Activated CD8-positive, alpha-beta T cell treated with anti-CD3 and anti-CD28 coated beads for 36 hours (primary cell): ENCODE data around the gene TBPL2. TPM values are rescaled to one million over a fixed set of nuclear protein-coding genes. Genes with fewer than 3 reads are reported as not detected.

Experiments used
- ATAC-seq: fragments of 200-7000 bp; cut with Tn5 transposase; one replicate; pipeline ENCODE4 v1.10.0; 2021; ENCODE audit warnings: mild to moderate bottlenecking, moderate library complexity
- CTCF ChIA-PET: fragments of 350-600 bp; sonication (Branson Sonifier 250); formaldehyde crosslinking; loops from one replicate; lab custom pipeline; 2021; ENCODE audit warnings: antibody characterized with exemption; lab: Charles Lee
- POLR2A ChIA-PET: fragments of 350-600 bp; sonication (Branson Sonifier 250); formaldehyde crosslinking; loops from one replicate; lab custom pipeline; 2021; ENCODE audit warnings: antibody characterized with exemption; lab: Charles Lee
- DNase-seq: peaks from one replicate; pipeline ENCODE4 v3.0.0-alpha.2; 2020
- H3K27ac Mint-ChIP-seq: one replicate; pipeline ENCODE4 v1.8.0; 2021; ENCODE audit warnings: mild to moderate bottlenecking, mixed read lengths
- H3K27me3 Mint-ChIP-seq: one replicate; pipeline ENCODE4 v1.8.0; 2021; ENCODE audit warnings: mixed read lengths
- H3K36me3 Mint-ChIP-seq: one replicate; pipeline ENCODE4 v1.8.0; 2021; ENCODE audit warnings: low read depth, mixed read lengths
- H3K4me1 Mint-ChIP-seq: one replicate; pipeline ENCODE4 v1.8.0; 2021; ENCODE audit warnings: low read depth, mixed read lengths
- H3K4me3 Mint-ChIP-seq: one replicate; pipeline ENCODE4 v1.8.0; 2021; ENCODE audit warnings: mild to moderate bottlenecking, moderate library complexity, mixed read lengths
- H3K9me3 Mint-ChIP-seq: one replicate; pipeline ENCODE4 v1.8.0; 2021; ENCODE audit warnings: mixed read lengths
- CTCF ChIP-seq: fragments of 200-600 bp; IDR thresholded peaks from one replicate; pipeline ENCODE4 v1.8.0; 2022; ENCODE audit warnings: antibody characterized with exemption, mild to moderate bottlenecking
- intact Hi-C: fragments of 100-400 bp; cut with micrococcal nuclease; formaldehyde crosslinking; loops from one replicate; pipeline ENCODE4 v1.10.0; 2022
- total RNA-seq, 2 experiments: library from RNA; stranded (reverse); gene quantifications; one replicate each; pipeline ENCODE4 v1.2.3, GENCODE V29; 2021

The TBPL2 gene
- total RNA-seq, 2 experiments from 2014 or later: not detected

DNA sequence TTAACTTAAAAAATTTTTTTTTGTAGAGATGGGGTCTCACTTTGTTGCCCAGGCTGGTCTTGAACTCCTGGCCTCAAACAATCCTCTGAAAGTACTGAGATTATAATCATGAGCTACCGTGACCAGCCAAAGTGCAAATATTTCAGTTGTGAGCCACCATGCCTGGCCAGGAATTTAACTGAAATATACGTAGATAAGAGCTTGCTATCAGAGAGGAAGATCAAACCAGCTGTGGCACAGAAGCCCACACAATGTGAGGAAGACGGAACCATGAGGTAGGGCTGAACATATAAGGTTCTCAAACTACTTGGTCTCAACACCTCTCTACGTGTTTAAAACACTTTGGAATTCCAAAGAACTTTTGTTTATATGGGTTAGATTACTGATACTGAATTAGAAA lies 57.9 kb downstream of the TBPL2 start:
- Mint-ChIP-seq H3K36me3 (peaks cover 36% of the 10 kb centered on the region), H3K4me3 (no peak overlapping the region), H3K27me3 (no peaks in the 10 kb centered on the region), H3K4me1 (peaks cover 31% of the 10 kb centered on the region), H3K27ac (no peak overlapping the region), H3K9me3 (no peaks in the 10 kb centered on the region)
- POLR2A ChIA-PET: no interaction called here
- CTCF ChIA-PET: interaction anchor here (1.5 to 2.1 kb wide), 6 partner anchors 8 to 137 kb away, joined by 3 to 6 read pairs (median 6); no protein-coding TSS in a partner anchor
- TF ChIP-seq CTCF: no peak
- DNase-seq (no peak), ATAC-seq (no peak)
- intact Hi-C loops: no loop called here

DNA sequence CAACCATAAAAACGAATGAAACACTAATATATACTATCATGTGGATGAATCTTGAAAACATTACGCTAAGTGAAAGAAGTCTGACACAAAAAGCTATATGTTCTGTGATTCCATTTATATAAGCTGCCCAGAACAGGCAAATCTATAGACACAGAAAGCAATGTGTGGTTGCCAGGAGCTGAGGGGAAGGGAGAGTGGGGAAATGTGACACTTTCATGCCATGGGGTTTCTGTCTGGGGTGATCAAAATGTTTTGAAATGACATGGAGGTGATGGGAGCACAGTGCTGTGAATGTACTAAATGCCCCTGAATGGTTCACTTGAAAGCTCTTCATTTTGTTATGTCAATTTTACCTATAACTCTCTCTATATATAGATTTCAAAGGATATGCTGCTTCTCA lies 58.9 kb downstream of the TBPL2 start:
- ChIA-PET CTCF (interaction anchor here (1.5 to 2.0 kb wide), 4 partner anchors 9 to 136 kb away, joined by 3 to 6 read pairs (median 5); no protein-coding TSS in a partner anchor), POLR2A (no interaction called here)
- DNase-seq (no peak), ATAC-seq (no peak)
- H3K9me3 Mint-ChIP-seq: no peaks in the 10 kb centered on the region
- H3K36me3 Mint-ChIP-seq: peaks cover 38% of the 10 kb centered on the region
- H3K27ac Mint-ChIP-seq: peak overlapping the region; percentile 31
- H3K27me3 Mint-ChIP-seq: no peaks in the 10 kb centered on the region
- H3K4me3 Mint-ChIP-seq: no peak overlapping the region
- TF ChIP-seq CTCF: no peak
- H3K4me1 Mint-ChIP-seq: peaks cover 22% of the 10 kb centered on the region
- intact Hi-C loops: no loop called here

DNA sequence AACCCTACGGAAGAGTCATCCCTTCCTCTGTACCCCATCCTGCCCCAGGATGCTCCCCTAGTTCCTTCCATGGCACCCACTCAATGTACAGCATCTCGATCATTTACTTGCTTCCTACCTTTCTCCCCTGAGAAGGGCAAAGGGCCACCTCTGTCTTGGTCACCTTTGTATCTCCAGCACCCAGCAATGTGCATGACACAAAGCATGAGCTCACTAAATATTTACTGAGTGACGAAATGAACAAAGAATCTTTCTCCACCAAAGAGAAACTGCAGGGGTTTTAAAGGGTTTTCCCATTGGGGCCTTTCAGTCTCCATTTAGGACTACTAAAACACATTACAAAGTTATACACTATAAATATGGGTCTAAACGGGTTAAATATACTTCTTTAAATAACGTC lies 59.4 kb downstream of the TBPL2 start:
- intact Hi-C loops: no loop called here
- peak overlapping the region; percentile 43 for H3K27ac Mint-ChIP-seq
- DNase-seq (no peak), ATAC-seq (no peak)
- H3K27me3 Mint-ChIP-seq: no peaks in the 10 kb centered on the region
- no peaks in the 10 kb centered on the region for H3K9me3 Mint-ChIP-seq
- no peak for TF ChIP-seq CTCF
- no peak overlapping the region for H3K4me3 Mint-ChIP-seq
- peaks cover 21% of the 10 kb centered on the region for H3K4me1 Mint-ChIP-seq
- POLR2A ChIA-PET: interaction anchor here (0.6 kb wide), 1 partner anchor 177 kb away, joined by 5 read pairs; no protein-coding TSS in a partner anchor
- CTCF ChIA-PET: interaction anchor here (1.8 kb wide), 2 partner anchors 65 to 135 kb away, joined by 4 to 6 read pairs; no protein-coding TSS in a partner anchor
- H3K36me3 Mint-ChIP-seq: peaks cover 38% of the 10 kb centered on the region

- ChIA-PET POLR2A (interaction anchor here (1.5 kb wide), 1 partner anchor 8 kb away, joined by 5 read pairs; no protein-coding TSS in a partner anchor), CTCF (interaction anchor here (1.1 to 1.3 kb wide), 2 partner anchors 15 to 39 kb away, joined by 3 to 5 read pairs; no protein-coding TSS in a partner anchor)
- H3K4me1 Mint-ChIP-seq: peaks cover 42% of the 10 kb centered on the region
- intact Hi-C loops: no loop called here
- no peaks in the 10 kb centered on the region for H3K9me3 Mint-ChIP-seq
- no peak for ATAC-seq
- peaks cover 38% of the 10 kb centered on the region for H3K36me3 Mint-ChIP-seq
- DNase-seq: no peak
- H3K27ac Mint-ChIP-seq: peak overlapping the region; percentile 13
- TF ChIP-seq CTCF: no peak
- H3K27me3 Mint-ChIP-seq: no peaks in the 10 kb centered on the region
- no peak overlapping the region for H3K4me3 Mint-ChIP-seq
Measured at GRCh38 chr14:55377236-55377635, 63.2 kb downstream of the TBPL2 start.

GRCh38 chr14:55374771-55375170 lies 65.6 kb downstream of the TBPL2 start:
- ChIA-PET CTCF (interaction anchor here (1.0 to 1.9 kb wide), 12 partner anchors 9 to 204 kb away, joined by 3 to 8 read pairs (median 4); partner anchors contain the start of genes DLGAP5 and FBXO34), POLR2A (interaction anchor here (0.5 to 1.5 kb wide), 2 partner anchors 10 to 18 kb away, joined by 3 to 6 read pairs; no protein-coding TSS in a partner anchor)
- peak overlapping the region; percentile 98 for H3K27ac Mint-ChIP-seq

More at GRCh38 chr14:55374771-55375170, 65.6 kb downstream of the TBPL2 start:
- peaks cover 46% of the 10 kb centered on the region for H3K4me1 Mint-ChIP-seq
- ATAC-seq (no peak), DNase-seq (no peak)
- peaks cover 40% of the 10 kb centered on the region for H3K36me3 Mint-ChIP-seq
- intact Hi-C loops: loop anchor here (5.0 kb wide), 1 partner anchor 42 kb away; no protein-coding TSS in a partner anchor
- H3K9me3 Mint-ChIP-seq: no peaks in the 10 kb centered on the region
- peak overlapping the region; percentile 58 for H3K4me3 Mint-ChIP-seq
- no peak for TF ChIP-seq CTCF
- H3K27me3 Mint-ChIP-seq: no peaks in the 10 kb centered on the region
